ENCODE results near the gene PTPRO.

Gene PTPRO

GRCh38 chr12:15350643-15351042 is 28.3 kb downstream of the PTPRO start:
- no peak for DNase-seq

- peak in 2 of 3 experiments; percentile 51 to 92 for DNase-seq
These were observed 33.5 kb downstream of the PTPRO start for GRCh38 chr12:15355766-15356165.

GRCh38 chr12:15356951-15357364 is 34.6 kb downstream of the PTPRO start:
- peak; percentile 81 to 100 (median 97) for DNase-seq

- DNase-seq = peak; percentile 11 to 58 (median 17)
These were observed 42.2 kb downstream of the PTPRO start for GRCh38 chr12:15364221-15365160.

GRCh38 chr12:15368812-15369211 is 46.5 kb downstream of the PTPRO start:
- DNase-seq = peak in 1 of 3 experiments; percentile 64

GRCh38 chr12:15372352-15372751 is 50.0 kb downstream of the PTPRO start:
- DNase-seq = no peak

- peak in 1 of 3 experiments; percentile 53 for DNase-seq
These were observed 65.5 kb downstream of the PTPRO start for GRCh38 chr12:15387772-15388171.

GRCh38 chr12:15389561-15389960 is 67.3 kb downstream of the PTPRO start:
- no peak for DNase-seq

GRCh38 chr12:15393037-15393436 is 70.7 kb downstream of the PTPRO start:
- DNase-seq = no peak

- DNase-seq = no peak
These were observed 71.7 kb downstream of the PTPRO start for GRCh38 chr12:15393995-15394394.

- DNase-seq = no peak
These were observed 82.2 kb downstream of the PTPRO start for GRCh38 chr12:15404485-15404884.

- DNase-seq = no peak
These were observed 83.3 kb downstream of the PTPRO start for GRCh38 chr12:15405606-15406005.

- no peak for DNase-seq
These were observed 84.7 kb downstream of the PTPRO start for GRCh38 chr12:15407025-15407424.

- peak in 1 of 3 experiments; percentile 4 for DNase-seq
These were observed 89.5 kb downstream of the PTPRO start for GRCh38 chr12:15411842-15412241.

- no peak for DNase-seq
These were observed 95.4 kb downstream of the PTPRO start for GRCh38 chr12:15417691-15418090.

GRCh38 chr12:15423629-15424028 is 101.3 kb downstream of the PTPRO start:
- DNase-seq = peak in 2 of 3 experiments; percentile 34 to 79

- no peak for DNase-seq
These were observed 105.6 kb downstream of the PTPRO start for GRCh38 chr12:15427913-15428312.

GRCh38 chr12:15428632-15429031 is 106.3 kb downstream of the PTPRO start:
- no peak for DNase-seq

GRCh38 chr12:15429262-15429661 is 107.0 kb downstream of the PTPRO start:
- no peak for DNase-seq

GRCh38 chr12:15435597-15435996 is 113.3 kb downstream of the PTPRO start:
- no peak for DNase-seq

GRCh38 chr12:15439459-15439858 is 117.2 kb downstream of the PTPRO start:
- no peak for DNase-seq

GRCh38 chr12:15443050-15443449 is 120.7 kb downstream of the PTPRO start:
- no peak for DNase-seq

GRCh38 chr12:15443611-15444010 is 121.3 kb downstream of the PTPRO start:
- DNase-seq = no peak

GRCh38 chr12:15444523-15444922 is 122.2 kb downstream of the PTPRO start:
- DNase-seq = no peak

GRCh38 chr12:15446807-15447206 is 124.5 kb downstream of the PTPRO start:
- DNase-seq = no peak
